Measurements from ENCODE around the gene DNHD1.

DNHD1 gene

GRCh38 chr11:6563667-6564066 is 66.6 kb downstream of the DNHD1 start:
- Histone ChIP-seq H3K27ac (ENCODE audit: low read length) (no peak overlapping the region), H3K9ac (ENCODE audit: low read length in 2 of 2) (no peak overlapping the region), H3K36me3 (ENCODE audit: control insufficient read depth in 2 of 2, insufficient read depth in 2 of 2, low read length in 2 of 2) (peaks cover 0 to 8% of the 10 kb centered on the region in 2 donors), H3K9me3 (ENCODE audit: control insufficient read depth in 2 of 2, low read length in 2 of 2) (no peaks in the 10 kb centered on the region), H3K27me3 (ENCODE audit: control insufficient read depth in 1 of 2, insufficient read depth in 2 of 2, low read length in 2 of 2) (no peaks in the 10 kb centered on the region), H3K4me1 (ENCODE audit: control insufficient read depth, insufficient read depth, low read length) (peaks cover 6% of the 10 kb centered on the region), H3K4me3 (ENCODE audit: low read length in 2 of 2) (no peak overlapping the region)

- Histone ChIP-seq H3K27me3 (ENCODE audit: control insufficient read depth in 1 of 2, insufficient read depth in 2 of 2, low read length in 2 of 2) (no peaks in the 10 kb centered on the region), H3K4me3 (ENCODE audit: low read length in 2 of 2) (no peak overlapping the region), H3K9ac (ENCODE audit: low read length in 2 of 2) (no peak overlapping the region), H3K4me1 (ENCODE audit: control insufficient read depth, insufficient read depth, low read length) (peaks cover 11% of the 10 kb centered on the region), H3K9me3 (ENCODE audit: control insufficient read depth in 2 of 2, low read length in 2 of 2) (no peaks in the 10 kb centered on the region), H3K27ac (ENCODE audit: low read length) (no peak overlapping the region), H3K36me3 (ENCODE audit: control insufficient read depth in 2 of 2, insufficient read depth in 2 of 2, low read length in 2 of 2) (peaks cover 0 to 8% of the 10 kb centered on the region in 2 donors)
Observed at GRCh38 chr11:6565325-6565724, 68.2 kb downstream of the DNHD1 start.

DNA sequence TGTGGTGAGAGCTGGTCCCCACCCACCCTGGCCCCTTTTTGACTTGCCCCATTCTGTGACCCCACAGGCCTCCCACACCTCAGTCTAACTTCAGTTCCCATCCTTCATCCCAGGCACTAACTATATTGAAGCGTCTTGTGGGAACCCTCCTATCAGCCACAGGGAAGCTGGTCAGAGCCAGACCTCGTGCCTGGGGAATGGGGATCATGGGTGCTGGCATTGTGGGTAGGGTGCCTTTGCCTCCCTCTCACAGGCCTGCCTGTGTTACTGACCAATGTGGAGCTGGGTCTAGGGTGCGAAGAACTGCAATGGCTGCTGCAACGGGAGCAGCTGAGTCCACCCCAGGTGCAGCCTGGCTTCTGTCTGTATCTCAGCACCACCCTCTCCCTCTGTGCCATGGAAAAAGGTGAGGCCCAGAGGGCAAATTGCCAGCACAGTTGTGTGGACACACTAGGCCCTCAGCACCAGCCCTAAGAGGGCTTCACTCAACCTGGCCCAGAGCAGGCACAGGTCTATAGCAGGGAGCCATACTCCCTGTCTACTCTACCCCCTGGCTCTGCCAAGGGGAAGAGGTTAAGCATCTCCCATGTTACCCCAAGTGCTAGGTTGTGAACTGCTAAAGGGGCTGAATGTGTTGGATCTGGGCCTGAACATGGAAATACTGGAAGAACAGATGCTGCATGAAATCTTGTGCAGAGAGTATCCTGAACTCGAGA is 69.1 kb downstream of the DNHD1 start:
- H3K27me3 ChIP-seq (ENCODE audit: control insufficient read depth in 1 of 2, insufficient read depth in 2 of 2, low read length in 2 of 2): no peaks in the 10 kb centered on the region
- H3K4me1 ChIP-seq (ENCODE audit: control insufficient read depth, insufficient read depth, low read length): peaks cover 11% of the 10 kb centered on the region
- H3K27ac ChIP-seq (ENCODE audit: low read length): no peak overlapping the region
- peaks cover 0 to 8% of the 10 kb centered on the region in 2 donors for H3K36me3 ChIP-seq (ENCODE audit: control insufficient read depth in 2 of 2, insufficient read depth in 2 of 2, low read length in 2 of 2)
- no peak overlapping the region for H3K4me3 ChIP-seq (ENCODE audit: low read length in 2 of 2)
- H3K9me3 ChIP-seq (ENCODE audit: control insufficient read depth in 2 of 2, low read length in 2 of 2): no peaks in the 10 kb centered on the region
- H3K9ac ChIP-seq (ENCODE audit: low read length in 2 of 2): no peak overlapping the region

DNA sequence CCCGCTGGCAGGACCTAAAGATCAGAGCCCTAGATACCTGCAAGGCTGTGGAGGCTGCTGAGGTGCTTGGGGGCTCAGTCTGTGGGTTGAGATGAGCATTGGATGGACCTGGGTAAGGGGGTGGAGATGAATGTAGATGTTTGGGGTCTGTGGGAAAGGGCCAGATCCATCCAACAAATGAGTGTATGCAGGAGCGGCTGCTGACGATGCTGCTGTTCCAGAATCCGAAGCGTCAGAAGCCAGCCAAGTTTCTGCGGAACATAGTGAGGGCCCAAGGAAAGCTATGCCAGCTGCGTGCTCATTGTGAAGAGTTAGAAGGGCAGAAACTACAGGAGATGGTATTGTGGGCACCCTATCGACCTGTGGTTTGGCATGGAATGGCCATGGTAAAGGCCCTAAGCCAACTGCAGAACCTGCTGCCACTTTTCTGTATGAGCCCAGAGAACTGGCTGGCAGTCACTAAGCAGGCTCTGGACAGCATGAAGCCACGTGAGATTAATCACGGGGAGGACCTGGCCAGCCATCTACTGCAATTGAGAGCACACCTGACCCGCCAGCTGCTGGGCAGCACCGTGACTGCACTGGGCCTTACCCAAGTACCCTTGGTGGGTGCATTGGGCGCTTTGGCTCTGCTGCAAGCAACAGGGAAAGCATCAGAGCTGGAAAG is 69.8 kb downstream of the DNHD1 start:
- H3K27ac ChIP-seq (ENCODE audit: low read length): no peak overlapping the region
- peaks cover 0 to 8% of the 10 kb centered on the region in 2 donors for H3K36me3 ChIP-seq (ENCODE audit: control insufficient read depth in 2 of 2, insufficient read depth in 2 of 2, low read length in 2 of 2)
- no peak overlapping the region for H3K9ac ChIP-seq (ENCODE audit: low read length in 2 of 2)
- H3K9me3 ChIP-seq (ENCODE audit: control insufficient read depth in 2 of 2, low read length in 2 of 2): no peaks in the 10 kb centered on the region
- H3K27me3 ChIP-seq (ENCODE audit: control insufficient read depth in 1 of 2, insufficient read depth in 2 of 2, low read length in 2 of 2): no peaks in the 10 kb centered on the region
- H3K4me3 ChIP-seq (ENCODE audit: low read length in 2 of 2): no peak overlapping the region
- peaks cover 16% of the 10 kb centered on the region for H3K4me1 ChIP-seq (ENCODE audit: control insufficient read depth, insufficient read depth, low read length)

GRCh38 chr11:6567371-6567745 is 70.3 kb downstream of the DNHD1 start:
- Histone ChIP-seq H3K9ac (ENCODE audit: low read length in 2 of 2) (no peak overlapping the region), H3K27me3 (ENCODE audit: control insufficient read depth in 1 of 2, insufficient read depth in 2 of 2, low read length in 2 of 2) (no peaks in the 10 kb centered on the region), H3K4me3 (ENCODE audit: low read length in 2 of 2) (no peak overlapping the region), H3K27ac (ENCODE audit: low read length) (no peak overlapping the region), H3K9me3 (ENCODE audit: control insufficient read depth in 2 of 2, low read length in 2 of 2) (no peaks in the 10 kb centered on the region), H3K4me1 (ENCODE audit: control insufficient read depth, insufficient read depth, low read length) (peaks cover 21% of the 10 kb centered on the region), H3K36me3 (ENCODE audit: control insufficient read depth in 2 of 2, insufficient read depth in 2 of 2, low read length in 2 of 2) (peaks cover 0 to 8% of the 10 kb centered on the region in 2 donors)

GRCh38 chr11:6568191-6568918 is 71.3 kb downstream of the DNHD1 start:
- H3K4me1 ChIP-seq (ENCODE audit: control insufficient read depth, insufficient read depth, low read length): peaks cover 24% of the 10 kb centered on the region
- no peaks in the 10 kb centered on the region for H3K27me3 ChIP-seq (ENCODE audit: control insufficient read depth in 1 of 2, insufficient read depth in 2 of 2, low read length in 2 of 2)
- H3K9me3 ChIP-seq (ENCODE audit: control insufficient read depth in 2 of 2, low read length in 2 of 2): no peaks in the 10 kb centered on the region
- peaks cover 0 to 8% of the 10 kb centered on the region in 2 donors for H3K36me3 ChIP-seq (ENCODE audit: control insufficient read depth in 2 of 2, insufficient read depth in 2 of 2, low read length in 2 of 2)
- no peak overlapping the region for H3K27ac ChIP-seq (ENCODE audit: low read length)
- H3K9ac ChIP-seq (ENCODE audit: low read length in 2 of 2): no peak overlapping the region
- no peak overlapping the region for H3K4me3 ChIP-seq (ENCODE audit: low read length in 2 of 2)

GRCh38 chr11:6569706-6570105 is 72.6 kb downstream of the DNHD1 start:
- no peak overlapping the region for H3K9ac ChIP-seq (ENCODE audit: low read length in 2 of 2)
- H3K36me3 ChIP-seq (ENCODE audit: control insufficient read depth in 2 of 2, insufficient read depth in 2 of 2, low read length in 2 of 2): peaks cover 0 to 2% of the 10 kb centered on the region in 2 donors
- no peak overlapping the region for H3K4me3 ChIP-seq (ENCODE audit: low read length in 2 of 2)
- no peaks in the 10 kb centered on the region for H3K9me3 ChIP-seq (ENCODE audit: control insufficient read depth in 2 of 2, low read length in 2 of 2)
- no peak overlapping the region for H3K27ac ChIP-seq (ENCODE audit: low read length)
- no peaks in the 10 kb centered on the region for H3K27me3 ChIP-seq (ENCODE audit: control insufficient read depth in 1 of 2, insufficient read depth in 2 of 2, low read length in 2 of 2)
- peaks cover 24% of the 10 kb centered on the region for H3K4me1 ChIP-seq (ENCODE audit: control insufficient read depth, insufficient read depth, low read length)

DNA sequence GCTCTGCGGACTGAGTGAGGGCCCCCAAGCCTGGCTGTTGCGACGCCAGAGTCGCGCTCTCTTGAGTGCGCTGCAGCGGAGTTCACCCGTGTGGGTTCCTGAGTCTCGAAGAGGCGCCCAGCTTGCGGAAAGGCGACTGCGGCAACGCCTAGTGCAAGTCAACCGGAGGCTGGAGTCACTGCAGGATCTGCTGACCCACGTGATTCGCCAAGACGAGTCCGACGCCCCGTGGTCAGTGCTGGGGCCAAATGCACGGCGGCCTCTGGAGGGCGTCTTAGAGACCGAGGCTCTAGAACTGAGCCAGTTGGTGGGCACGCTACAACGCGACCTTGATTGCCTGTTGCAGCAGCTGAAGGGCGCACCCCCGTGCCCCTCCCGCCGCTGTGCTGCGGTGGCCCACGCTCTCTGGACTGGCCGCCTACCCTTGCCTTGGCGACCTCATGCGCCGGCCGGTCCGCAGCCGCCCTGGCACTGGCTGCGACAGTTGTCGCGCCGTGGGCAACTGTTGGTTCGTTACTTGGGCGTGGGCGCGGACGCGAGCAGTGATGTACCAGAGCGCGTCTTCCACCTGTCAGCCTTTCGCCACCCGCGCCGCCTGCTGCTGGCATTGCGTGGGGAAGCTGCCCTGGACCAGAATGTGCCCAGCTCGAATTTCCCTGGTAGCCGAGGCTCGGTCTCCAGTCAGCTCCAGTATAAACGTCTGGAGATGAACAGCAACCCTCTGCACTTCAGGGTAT is 73.8 kb downstream of the DNHD1 start:
- no peak overlapping the region for H3K4me3 ChIP-seq (ENCODE audit: low read length in 2 of 2)
- H3K9me3 ChIP-seq (ENCODE audit: control insufficient read depth in 2 of 2, low read length in 2 of 2): no peaks in the 10 kb centered on the region
- H3K9ac ChIP-seq (ENCODE audit: low read length in 2 of 2): no peak overlapping the region
- H3K4me1 ChIP-seq (ENCODE audit: control insufficient read depth, insufficient read depth, low read length): peaks cover 27% of the 10 kb centered on the region
- no peak overlapping the region for H3K27ac ChIP-seq (ENCODE audit: low read length)
- H3K36me3 ChIP-seq (ENCODE audit: control insufficient read depth in 2 of 2, insufficient read depth in 2 of 2, low read length in 2 of 2): peaks cover 0 to 2% of the 10 kb centered on the region in 2 donors
- H3K27me3 ChIP-seq (ENCODE audit: control insufficient read depth in 1 of 2, insufficient read depth in 2 of 2, low read length in 2 of 2): no peaks in the 10 kb centered on the region

DNA sequence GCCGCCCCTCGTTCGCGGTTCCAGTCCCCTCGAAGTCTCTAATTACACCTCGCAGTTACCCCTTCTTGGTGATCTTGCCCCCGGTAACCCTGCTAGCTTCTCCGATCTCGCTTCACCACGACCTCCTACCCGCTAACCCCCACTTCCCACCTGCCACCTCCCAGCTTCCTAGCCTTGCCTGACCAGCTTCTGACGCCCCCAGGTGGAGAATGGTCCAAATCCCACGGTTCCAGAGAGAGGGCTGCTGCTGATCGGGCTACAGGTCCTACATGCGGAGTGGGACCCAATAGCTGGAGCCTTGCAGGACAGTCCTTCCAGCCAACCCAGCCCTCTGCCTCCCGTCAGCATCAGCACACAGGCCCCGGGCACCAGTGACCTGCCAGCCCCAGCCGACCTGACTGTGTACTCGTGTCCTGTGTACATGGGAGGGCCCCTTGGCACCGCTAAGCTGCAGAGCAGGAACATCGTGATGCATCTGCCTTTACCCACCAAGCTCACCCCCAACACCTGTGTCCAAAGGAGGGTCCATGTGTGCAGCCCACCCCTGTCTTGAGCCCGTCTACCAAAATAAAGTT is 74.4 kb downstream of the DNHD1 start:
- no peak overlapping the region for H3K9ac ChIP-seq (ENCODE audit: low read length in 2 of 2)
- H3K4me3 ChIP-seq (ENCODE audit: low read length in 2 of 2): no peak overlapping the region
- no peaks in the 10 kb centered on the region for H3K36me3 ChIP-seq (ENCODE audit: control insufficient read depth in 2 of 2, insufficient read depth in 2 of 2, low read length in 2 of 2)
- no peak overlapping the region for H3K27ac ChIP-seq (ENCODE audit: low read length)
- no peaks in the 10 kb centered on the region for H3K27me3 ChIP-seq (ENCODE audit: control insufficient read depth in 1 of 2, insufficient read depth in 2 of 2, low read length in 2 of 2)
- H3K4me1 ChIP-seq (ENCODE audit: control insufficient read depth, insufficient read depth, low read length): peaks cover 31% of the 10 kb centered on the region
- H3K9me3 ChIP-seq (ENCODE audit: control insufficient read depth in 2 of 2, low read length in 2 of 2): no peaks in the 10 kb centered on the region

DNA sequence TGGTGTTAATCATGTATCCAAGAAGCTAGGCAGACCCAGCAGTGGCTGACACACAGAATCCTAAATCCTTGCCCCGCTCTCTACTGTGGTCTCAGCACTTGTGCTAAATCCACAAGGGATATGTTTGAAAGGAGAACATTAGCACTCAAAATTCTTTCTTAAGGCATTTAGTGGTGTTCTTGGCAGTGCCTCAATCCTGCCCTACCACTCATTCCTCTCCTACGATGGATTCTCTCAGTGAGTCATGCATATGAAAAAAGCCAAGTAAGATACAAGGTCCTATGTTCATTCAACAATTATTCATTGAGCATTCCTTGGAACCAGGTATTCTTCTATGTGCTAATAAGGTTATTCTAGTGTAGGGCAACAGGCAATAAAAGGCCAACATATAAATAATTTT is 75.1 kb downstream of the DNHD1 start:
- Histone ChIP-seq H3K4me1 (ENCODE audit: control insufficient read depth, insufficient read depth, low read length) (peaks cover 38% of the 10 kb centered on the region), H3K27ac (ENCODE audit: low read length) (no peak overlapping the region), H3K9me3 (ENCODE audit: control insufficient read depth in 2 of 2, low read length in 2 of 2) (no peaks in the 10 kb centered on the region), H3K4me3 (ENCODE audit: low read length in 2 of 2) (no peak overlapping the region), H3K36me3 (ENCODE audit: control insufficient read depth in 2 of 2, insufficient read depth in 2 of 2, low read length in 2 of 2) (no peaks in the 10 kb centered on the region), H3K27me3 (ENCODE audit: control insufficient read depth in 1 of 2, insufficient read depth in 2 of 2, low read length in 2 of 2) (no peaks in the 10 kb centered on the region), H3K9ac (ENCODE audit: low read length in 2 of 2) (no peak overlapping the region)

All from stomach smooth muscle (tissue), 2 donors.